HepG2 (cell line): ENCODE data around the gene PA2G4. TPM values are rescaled to one million over a fixed set of nuclear protein-coding genes. Genes with fewer than 3 reads are reported as not detected.

Experiments
- AGO2 ChIP-seq: fragments of 200-400 bp; formaldehyde crosslinking; optimal IDR thresholded peaks from 2 replicates; pipeline ENCODE3; 2017; ENCODE audit warnings: mild to moderate bottlenecking, low read depth, low read length, moderate library complexity
- BRCA1 ChIP-seq: sonication (generic); formaldehyde crosslinking; IDR thresholded peaks from 2 replicates; pipeline ENCODE4 v1.4.0; 2020; ENCODE audit warnings: missing genetic modification reagents
- HCFC1 ChIP-seq: fragments of 150-350 bp; IDR thresholded peaks from 2 replicates; pipeline ENCODE4 v1.6.1; 2014; ENCODE audit warnings: low read depth, low read length
- MNT ChIP-seq: fragments of 450-650 bp; IDR thresholded peaks from 2 replicates; pipeline ENCODE4 v1.6.1; 2016
- NFE2L1 ChIP-seq: sonication (generic); formaldehyde crosslinking; IDR thresholded peaks from 2 replicates; pipeline ENCODE4 v1.4.0; 2020; ENCODE audit warnings: missing genetic modification reagents, mild to moderate bottlenecking, borderline replicate concordance
- NONO ChIP-seq, 2 experiments: fragments of 450-650 bp in 1 of 2; sonication (generic) in 1 of 2; formaldehyde crosslinking in 1 of 2; IDR thresholded peaks in 1 of 2; conservative IDR thresholded peaks in 1 of 2; 2 replicates each; pipeline versions ENCODE4 v1.6.1 to v1.8.0; 2017 to 2022; ENCODE audit warnings: mild to moderate bottlenecking in 1 of 2, missing genetic modification reagents in 1 of 2, moderate library complexity in 1 of 2
- POLR2AphosphoS5 ChIP-seq: IDR thresholded peaks from 2 replicates; pipeline ENCODE4 v1.6.1; 2012; ENCODE audit warnings: low read depth, low read length
- TMF1 ChIP-seq: sonication (generic); formaldehyde crosslinking; IDR thresholded peaks from 2 replicates; pipeline ENCODE4 v1.8.1; 2022; ENCODE audit warnings: low read depth, missing genetic modification reagents
- USF2 ChIP-seq, 2 experiments: sonication (generic) in 1 of 2; formaldehyde crosslinking in 1 of 2; IDR thresholded peaks; 2 replicates each; pipeline versions ENCODE4 v1.5.1 to v1.6.1; 2011 to 2020; ENCODE audit warnings: borderline replicate concordance in 1 of 2, low read depth in 1 of 2, low read length in 1 of 2, mild to moderate bottlenecking in 1 of 2, missing genetic modification reagents in 1 of 2, moderate library complexity in 1 of 2
- ZNF678 ChIP-seq: sonication (generic); formaldehyde crosslinking; IDR thresholded peaks from 2 replicates; pipeline ENCODE4 v1.4.0; 2020; ENCODE audit warnings: mild to moderate bottlenecking, missing genetic modification reagents
- ZNF710 ChIP-seq: sonication (generic); formaldehyde crosslinking; IDR thresholded peaks from 2 replicates; pipeline ENCODE4 v1.5.0; 2020; ENCODE audit warnings: mild to moderate bottlenecking, missing genetic modification reagents, borderline replicate concordance
- polyA plus RNA-seq, 8 experiments: library from polyadenylated mRNA; depleted of rRNA in 3 of 8; stranded (reverse) in 7 of 8; unstranded in 1 of 8; fragments of >200 nt; fragmentation: Illumina TruSeq in 4 of 8; extraction: Trizol in 4 of 8; gene quantifications; 2 replicates each; pipeline versions ENCODE4 v1.2.1 to v1.2.3, GENCODE V29; 2011 to 2016; ENCODE audit warnings: low read depth in 4 of 8, missing spikeins in 1 of 8, mixed read lengths in 1 of 8; ENCODE audit not compliant: insufficient read depth in 1 of 8
- total RNA-seq, 5 experiments: library from RNA; depleted of rRNA; stranded (reverse); fragments of >200 nt; fragmentation: Illumina TruSeq; extraction: Trizol; gene quantifications; 2 replicates each; pipeline ENCODE4 v1.2.3, GENCODE V29; 2016; ENCODE audit warnings: low read depth in 1 of 5
- TF ChIP-seq, protein P1 (sequence below): sonication (generic); formaldehyde crosslinking; IDR thresholded peaks from 2 replicates; pipeline ENCODE4 v1.4.0; 2020; ENCODE audit warnings: missing genetic modification reagents
- TF ChIP-seq, protein P2 (sequence below): sonication (generic); formaldehyde crosslinking; IDR thresholded peaks from 2 replicates; pipeline ENCODE4 v1.9.0; 2021; ENCODE audit warnings: missing genetic modification reagents, borderline replicate concordance
- TF ChIP-seq, protein P3 (sequence below): sonication (generic); formaldehyde crosslinking; IDR thresholded peaks from 2 replicates; pipeline ENCODE4 v1.4.0; 2020; ENCODE audit warnings: mild to moderate bottlenecking, missing genetic modification reagents

Gene PA2G4
- total and polyA plus RNA-seq, 2 of the 13 experiments (the other 11 are each of a cell fraction or from before 2014, with no cell fraction given), result 147 to 240 TPM

- no peak for TF ChIP-seq ZNF710 (CRISPR knock-in tag)
- no peak for TF ChIP-seq NONO (IDR thresholded peaks at IDR 0.05)
- TF ChIP-seq NONO (CRISPR knock-in tag; conservative IDR thresholded peaks at IDR 0.05), result peak; percentile 22; the same call in 1 of the 2 replicates
- peak; percentile 20; the same call in 1 of the 2 replicates for TF ChIP-seq MNT
- peak; percentile 82; the same call in 1 of the 2 replicates for TF ChIP-seq POLR2AphosphoS5
- TF ChIP-seq, protein P1, sequence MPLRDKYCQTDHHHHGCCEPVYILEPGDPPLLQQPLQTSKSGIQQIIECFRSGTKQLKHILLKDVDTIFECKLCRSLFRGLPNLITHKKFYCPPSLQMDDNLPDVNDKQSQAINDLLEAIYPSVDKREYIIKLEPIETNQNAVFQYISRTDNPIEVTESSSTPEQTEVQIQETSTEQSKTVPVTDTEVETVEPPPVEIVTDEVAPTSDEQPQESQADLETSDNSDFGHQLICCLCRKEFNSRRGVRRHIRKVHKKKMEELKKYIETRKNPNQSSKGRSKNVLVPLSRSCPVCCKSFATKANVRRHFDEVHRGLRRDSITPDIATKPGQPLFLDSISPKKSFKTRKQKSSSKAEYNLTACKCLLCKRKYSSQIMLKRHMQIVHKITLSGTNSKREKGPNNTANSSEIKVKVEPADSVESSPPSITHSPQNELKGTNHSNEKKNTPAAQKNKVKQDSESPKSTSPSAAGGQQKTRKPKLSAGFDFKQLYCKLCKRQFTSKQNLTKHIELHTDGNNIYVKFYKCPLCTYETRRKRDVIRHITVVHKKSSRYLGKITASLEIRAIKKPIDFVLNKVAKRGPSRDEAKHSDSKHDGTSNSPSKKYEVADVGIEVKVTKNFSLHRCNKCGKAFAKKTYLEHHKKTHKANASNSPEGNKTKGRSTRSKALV (CRISPR knock-in tag), result no peak; the same call in 1 of the 2 replicates
- TF ChIP-seq TMF1 (CRISPR knock-in tag), result no peak
- TF ChIP-seq BRCA1, result no peak
- no peak for TF ChIP-seq ZNF678 (CRISPR knock-in tag)
- no peak for TF ChIP-seq USF2 (IDR thresholded peaks at IDR 0.05; ENCODE audit: low read depth, low read length)
- TF ChIP-seq USF2 (CRISPR knock-in tag; IDR thresholded peaks at IDR 0.05; ENCODE audit: borderline replicate concordance), result no peak
- no peak for TF ChIP-seq AGO2
- TF ChIP-seq, protein P2, sequence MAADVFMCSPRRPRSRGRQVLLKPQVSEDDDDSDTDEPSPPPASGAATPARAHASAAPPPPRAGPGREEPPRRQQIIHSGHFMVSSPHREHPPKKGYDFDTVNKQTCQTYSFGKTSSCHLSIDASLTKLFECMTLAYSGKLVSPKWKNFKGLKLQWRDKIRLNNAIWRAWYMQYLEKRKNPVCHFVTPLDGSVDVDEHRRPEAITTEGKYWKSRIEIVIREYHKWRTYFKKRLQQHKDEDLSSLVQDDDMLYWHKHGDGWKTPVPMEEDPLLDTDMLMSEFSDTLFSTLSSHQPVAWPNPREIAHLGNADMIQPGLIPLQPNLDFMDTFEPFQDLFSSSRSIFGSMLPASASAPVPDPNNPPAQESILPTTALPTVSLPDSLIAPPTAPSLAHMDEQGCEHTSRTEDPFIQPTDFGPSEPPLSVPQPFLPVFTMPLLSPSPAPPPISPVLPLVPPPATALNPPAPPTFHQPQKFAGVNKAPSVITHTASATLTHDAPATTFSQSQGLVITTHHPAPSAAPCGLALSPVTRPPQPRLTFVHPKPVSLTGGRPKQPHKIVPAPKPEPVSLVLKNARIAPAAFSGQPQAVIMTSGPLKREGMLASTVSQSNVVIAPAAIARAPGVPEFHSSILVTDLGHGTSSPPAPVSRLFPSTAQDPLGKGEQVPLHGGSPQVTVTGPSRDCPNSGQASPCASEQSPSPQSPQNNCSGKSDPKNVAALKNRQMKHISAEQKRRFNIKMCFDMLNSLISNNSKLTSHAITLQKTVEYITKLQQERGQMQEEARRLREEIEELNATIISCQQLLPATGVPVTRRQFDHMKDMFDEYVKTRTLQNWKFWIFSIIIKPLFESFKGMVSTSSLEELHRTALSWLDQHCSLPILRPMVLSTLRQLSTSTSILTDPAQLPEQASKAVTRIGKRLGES, result no peak
- no peak for TF ChIP-seq NFE2L1 (CRISPR knock-in tag)
- TF ChIP-seq, protein P3, sequence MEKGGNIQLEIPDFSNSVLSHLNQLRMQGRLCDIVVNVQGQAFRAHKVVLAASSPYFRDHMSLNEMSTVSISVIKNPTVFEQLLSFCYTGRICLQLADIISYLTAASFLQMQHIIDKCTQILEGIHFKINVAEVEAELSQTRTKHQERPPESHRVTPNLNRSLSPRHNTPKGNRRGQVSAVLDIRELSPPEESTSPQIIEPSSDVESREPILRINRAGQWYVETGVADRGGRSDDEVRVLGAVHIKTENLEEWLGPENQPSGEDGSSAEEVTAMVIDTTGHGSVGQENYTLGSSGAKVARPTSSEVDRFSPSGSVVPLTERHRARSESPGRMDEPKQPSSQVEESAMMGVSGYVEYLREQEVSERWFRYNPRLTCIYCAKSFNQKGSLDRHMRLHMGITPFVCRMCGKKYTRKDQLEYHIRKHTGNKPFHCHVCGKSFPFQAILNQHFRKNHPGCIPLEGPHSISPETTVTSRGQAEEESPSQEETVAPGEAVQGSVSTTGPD, result no peak
- TF ChIP-seq HCFC1, result peak; percentile 91
These were observed 47.9 kb downstream of the PA2G4 start, which contains the start of gene MYL6B (continued) for GRCh38 chr12:56152132-56152755.
